Occipital lobe (tissue), 2 donors: ENCODE results near the gene NUDT5. TPM values are rescaled to one million over a fixed set of nuclear protein-coding genes. Genes with fewer than 3 reads are reported as not detected.
A peak's percentile ranks its signal among the peaks of the same experiment; 100 is the strongest.
"Not testable (repeated sequence)": the region's sequence is repeated elsewhere in the genome, so short reads cannot be mapped to it uniquely, and the experiment has no call there.

ENCODE experiments used
- DNase-seq: peaks from one replicate; lab custom pipeline; 2025; lab: John Stamatoyannopoulos, UW
- total RNA-seq: library from RNA; depleted of rRNA; stranded (reverse); fragments of >200 nt; gene quantifications from one replicate; pipeline ENCODE4 v1.2.3, GENCODE V29; 2014

The NUDT5 gene
- total RNA-seq = 22.0 TPM

- DNase-seq = peak; percentile 88
Observed at GRCh38 chr10:12195603-12196506, at the start of gene NUDT5, which contains the start of gene CDC123. Gene NUDT5 (minus strand): TSS chr10:12195891. CDS start chr10:12186291, 9,600 bp downstream. Gene CDC123 (plus strand): TSS chr10:12196188. CDS start chr10:12196246, 58 bp downstream.

GRCh38 chr10:12243864-12244620, 48.4 kb upstream of the NUDT5 start:
- no peak for DNase-seq

- DNase-seq = no peak
Observed at GRCh38 chr10:12241810-12242529, 46.3 kb upstream of the NUDT5 start.

- DNase-seq = no peak
Observed at GRCh38 chr10:12238821-12239220, 43.1 kb upstream of the NUDT5 start.

- no peak for DNase-seq
Observed at GRCh38 chr10:12237265-12238220, 41.9 kb upstream of the NUDT5 start.

GRCh38 chr10:12235796-12236195, 40.1 kb upstream of the NUDT5 start:
- DNase-seq = no peak

- no peak for DNase-seq
Observed at GRCh38 chr10:12235116-12235694, 39.5 kb upstream of the NUDT5 start.

- not testable (repeated sequence) for DNase-seq
Observed at GRCh38 chr10:12234687-12235086, 39.0 kb upstream of the NUDT5 start.

GRCh38 chr10:12228851-12229250, 33.2 kb upstream of the NUDT5 start:
- no peak for DNase-seq

- not testable (repeated sequence) for DNase-seq
Observed at GRCh38 chr10:12226438-12226837, 30.7 kb upstream of the NUDT5 start.

- no peak for DNase-seq
Observed at GRCh38 chr10:12225444-12225843, 29.8 kb upstream of the NUDT5 start.

- DNase-seq = no peak
Observed at GRCh38 chr10:12221323-12222298, 25.9 kb upstream of the NUDT5 start.

GRCh38 chr10:12218991-12219390, 23.3 kb upstream of the NUDT5 start:
- no peak for DNase-seq

GRCh38 chr10:12214763-12215218, 19.1 kb upstream of the NUDT5 start:
- no peak for DNase-seq

- DNase-seq = no peak
Observed at GRCh38 chr10:12214093-12214492, 18.4 kb upstream of the NUDT5 start.

- DNase-seq = no peak
Observed at GRCh38 chr10:12213621-12214020, 17.9 kb upstream of the NUDT5 start.

GRCh38 chr10:12212454-12212853, 16.8 kb upstream of the NUDT5 start:
- DNase-seq = no peak

- no peak for DNase-seq
Observed at GRCh38 chr10:12208460-12208859, 12.8 kb upstream of the NUDT5 start.

- no peak for DNase-seq
Observed at GRCh38 chr10:12207114-12207513, 11.4 kb upstream of the NUDT5 start.
